ENCODE measurements around the gene OSCP1. TPM values are rescaled to one million over a fixed set of nuclear protein-coding genes. Genes with fewer than 3 reads are reported as not detected.
"Not testable (repeated sequence)": the region's sequence is repeated elsewhere in the genome, so short reads cannot be mapped to it uniquely, and the experiment has no call there.

Gene OSCP1, protein sequence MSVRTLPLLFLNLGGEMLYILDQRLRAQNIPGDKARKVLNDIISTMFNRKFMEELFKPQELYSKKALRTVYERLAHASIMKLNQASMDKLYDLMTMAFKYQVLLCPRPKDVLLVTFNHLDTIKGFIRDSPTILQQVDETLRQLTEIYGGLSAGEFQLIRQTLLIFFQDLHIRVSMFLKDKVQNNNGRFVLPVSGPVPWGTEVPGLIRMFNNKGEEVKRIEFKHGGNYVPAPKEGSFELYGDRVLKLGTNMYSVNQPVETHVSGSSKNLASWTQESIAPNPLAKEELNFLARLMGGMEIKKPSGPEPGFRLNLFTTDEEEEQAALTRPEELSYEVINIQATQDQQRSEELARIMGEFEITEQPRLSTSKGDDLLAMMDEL
- total RNA-seq, result 1 to 10 TPM; 1.2 to 1.5 TPM

DNA sequence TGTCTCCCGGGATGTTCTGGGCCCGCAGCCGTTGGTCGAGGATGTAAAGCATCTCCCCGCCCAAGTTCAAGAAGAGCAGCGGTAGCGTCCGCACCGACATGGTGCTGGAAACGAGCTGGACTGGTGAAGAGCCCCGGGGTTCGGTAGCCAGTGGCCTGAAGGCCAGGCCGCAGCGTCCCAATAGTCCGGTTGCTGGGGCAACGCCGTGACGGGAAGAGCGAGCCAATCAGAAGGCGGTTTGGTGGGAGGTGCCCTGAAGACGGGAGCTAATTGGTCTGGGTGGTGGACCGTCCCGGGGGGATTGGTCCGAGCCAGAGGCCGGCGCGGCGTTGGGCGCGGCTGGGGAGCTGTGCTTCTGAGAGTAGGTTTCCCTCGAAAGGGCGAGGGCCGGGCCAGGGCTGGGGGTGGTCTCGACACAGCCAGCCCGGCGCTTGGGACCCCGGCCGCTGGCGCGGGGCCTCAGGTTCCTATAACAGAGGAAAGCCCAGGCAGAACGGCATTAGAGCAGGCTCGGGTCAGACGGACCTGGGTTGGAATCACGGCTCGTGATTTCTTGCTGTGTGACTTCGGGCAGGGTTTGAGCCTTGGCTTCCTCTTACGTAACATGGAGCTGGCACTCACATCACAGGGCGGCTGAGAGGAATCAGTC is at the start of gene OSCP1:
TSS of gene OSCP1 (minus strand) at position 182 of the 649 bp plus-strand sequence. CDS start at position 100, 82 bp downstream.
- Mint-ChIP-seq H3K4me3 (peak within 1 kb of the TSS; percentile 82), H3K36me3 (ENCODE audit: low read depth) (peaks cover 4% of the 10 kb centered on the region), H3K27ac (peak within 1 kb of the TSS; percentile 83), H3K27me3 (no peaks in the 10 kb centered on the region), H3K4me1 (ENCODE audit: low read depth) (peaks cover 10% of the 10 kb centered on the region), H3K9me3 (no peaks in the 10 kb centered on the region)
- ATAC-seq (peak; percentile 99), DNase-seq (peak; percentile 90)
- ChIA-PET CTCF (interaction anchor here (0.7 to 1.2 kb wide), 3 partner anchors 12 to 301 kb away, joined by 3 to 7 read pairs (median 5); partner anchors contain the start of gene TRAPPC3), POLR2A (interaction anchor here (0.6 to 2.9 kb wide), 7 partner anchors 10 to 915 kb away, joined by 3 to 12 read pairs (median 4); partner anchors contain the start of genes EVA1B and MRPS15)
- intact Hi-C loops (cut with micrococcal nuclease), result no loop called here
- TF ChIP-seq, protein P1, sequence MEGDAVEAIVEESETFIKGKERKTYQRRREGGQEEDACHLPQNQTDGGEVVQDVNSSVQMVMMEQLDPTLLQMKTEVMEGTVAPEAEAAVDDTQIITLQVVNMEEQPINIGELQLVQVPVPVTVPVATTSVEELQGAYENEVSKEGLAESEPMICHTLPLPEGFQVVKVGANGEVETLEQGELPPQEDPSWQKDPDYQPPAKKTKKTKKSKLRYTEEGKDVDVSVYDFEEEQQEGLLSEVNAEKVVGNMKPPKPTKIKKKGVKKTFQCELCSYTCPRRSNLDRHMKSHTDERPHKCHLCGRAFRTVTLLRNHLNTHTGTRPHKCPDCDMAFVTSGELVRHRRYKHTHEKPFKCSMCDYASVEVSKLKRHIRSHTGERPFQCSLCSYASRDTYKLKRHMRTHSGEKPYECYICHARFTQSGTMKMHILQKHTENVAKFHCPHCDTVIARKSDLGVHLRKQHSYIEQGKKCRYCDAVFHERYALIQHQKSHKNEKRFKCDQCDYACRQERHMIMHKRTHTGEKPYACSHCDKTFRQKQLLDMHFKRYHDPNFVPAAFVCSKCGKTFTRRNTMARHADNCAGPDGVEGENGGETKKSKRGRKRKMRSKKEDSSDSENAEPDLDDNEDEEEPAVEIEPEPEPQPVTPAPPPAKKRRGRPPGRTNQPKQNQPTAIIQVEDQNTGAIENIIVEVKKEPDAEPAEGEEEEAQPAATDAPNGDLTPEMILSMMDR (IDR thresholded peaks at IDR 0.05), result no peak

DNA sequence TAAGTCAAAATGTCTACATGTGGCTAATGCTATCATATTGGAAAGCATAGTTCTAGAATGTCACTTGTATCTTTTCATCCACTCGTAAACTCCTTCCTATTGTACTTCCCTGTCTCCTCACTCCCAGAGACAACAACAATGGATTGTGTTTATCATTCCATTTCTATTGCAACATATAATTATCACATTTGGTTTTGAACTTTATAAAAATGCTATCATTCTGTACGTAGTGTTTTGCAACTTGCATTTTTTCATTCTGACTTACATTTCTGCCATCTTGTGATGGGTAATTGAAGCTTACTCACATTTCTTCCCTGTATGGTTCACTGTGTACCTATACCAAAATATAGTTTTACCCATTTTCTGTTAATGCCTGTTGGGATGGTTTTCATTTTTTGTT is 47.0 kb upstream of the OSCP1 start:
- ChIA-PET CTCF (interaction anchor here (1.5 kb wide), 1 partner anchor 18 kb away, joined by 6 read pairs; no protein-coding TSS in a partner anchor), POLR2A (no interaction called here)
- H3K4me1 Mint-ChIP-seq (ENCODE audit: low read depth), result no peaks in the 10 kb centered on the region
- no peak for DNase-seq
- TF ChIP-seq, protein P1 (IDR thresholded peaks at IDR 0.05), result no peak
- peaks cover 3% of the 10 kb centered on the region for H3K27me3 Mint-ChIP-seq
- no peaks in the 10 kb centered on the region for H3K9me3 Mint-ChIP-seq
- no peak for ATAC-seq
- H3K4me3 Mint-ChIP-seq, result no peak overlapping the region
- H3K27ac Mint-ChIP-seq, result no peak overlapping the region
- intact Hi-C loops (cut with micrococcal nuclease), result no loop called here
- no peaks in the 10 kb centered on the region for H3K36me3 Mint-ChIP-seq (ENCODE audit: low read depth)

DNA sequence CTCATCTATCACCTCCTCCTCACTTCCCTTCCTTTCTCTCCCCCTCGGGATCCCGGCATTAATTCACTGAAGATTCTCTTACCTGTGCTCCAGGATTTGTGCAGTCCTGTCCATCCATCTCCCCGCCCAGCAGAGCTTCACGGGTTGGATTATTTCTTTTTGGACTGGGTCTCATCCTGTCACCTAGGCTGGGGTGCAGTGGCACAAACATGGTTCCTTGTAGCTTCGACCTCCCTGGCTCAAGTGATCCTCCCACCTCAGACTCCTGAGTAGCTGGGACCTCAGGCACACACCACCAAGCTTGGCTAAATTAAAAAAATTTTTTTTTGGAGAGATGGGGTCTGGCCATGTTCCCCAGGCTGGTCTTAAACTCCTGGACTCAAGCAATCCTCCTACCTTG is 44.7 kb upstream of the OSCP1 start:
- POLR2A ChIA-PET, result no interaction called here
- no peak overlapping the region for H3K27ac Mint-ChIP-seq
- DNase-seq, result no peak
- H3K36me3 Mint-ChIP-seq (ENCODE audit: low read depth), result no peaks in the 10 kb centered on the region
- CTCF ChIA-PET, result no interaction called here
- ATAC-seq, result no peak
- H3K4me3 Mint-ChIP-seq, result no peak overlapping the region
- H3K27me3 Mint-ChIP-seq, result peaks cover 2% of the 10 kb centered on the region
- H3K4me1 Mint-ChIP-seq (ENCODE audit: low read depth), result no peaks in the 10 kb centered on the region
- no peaks in the 10 kb centered on the region for H3K9me3 Mint-ChIP-seq
- intact Hi-C loops (cut with micrococcal nuclease), result no loop called here
- TF ChIP-seq, protein P1 (IDR thresholded peaks at IDR 0.05), result no peak

DNA sequence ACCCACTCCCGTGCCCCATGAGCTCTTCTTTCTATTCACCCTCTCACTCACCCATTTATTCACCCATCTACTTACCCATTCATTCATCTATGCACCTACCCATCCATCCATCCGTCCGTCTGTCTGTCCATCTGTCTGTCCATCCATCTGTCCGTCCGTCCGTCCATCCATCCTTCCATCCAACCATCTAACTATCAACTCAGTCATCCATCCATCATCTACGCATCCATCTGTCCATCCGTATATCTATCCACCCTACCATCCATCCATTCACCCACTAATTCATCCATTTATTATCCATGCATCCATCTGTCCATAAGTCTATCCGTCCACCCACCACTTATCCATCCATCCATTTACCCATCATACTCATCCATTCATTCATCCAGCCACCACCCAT is 43.3 kb upstream of the OSCP1 start:
- no peak for ATAC-seq
- TF ChIP-seq, protein P1 (IDR thresholded peaks at IDR 0.05), result no peak
- H3K27me3 Mint-ChIP-seq, result peaks cover 2% of the 10 kb centered on the region
- no peaks in the 10 kb centered on the region for H3K36me3 Mint-ChIP-seq (ENCODE audit: low read depth)
- H3K27ac Mint-ChIP-seq, result no peak overlapping the region
- no peak for DNase-seq
- ChIA-PET POLR2A (no interaction called here), CTCF (no interaction called here)
- no peak overlapping the region for H3K4me3 Mint-ChIP-seq
- intact Hi-C loops (cut with micrococcal nuclease), result no loop called here
- H3K9me3 Mint-ChIP-seq, result no peaks in the 10 kb centered on the region
- H3K4me1 Mint-ChIP-seq (ENCODE audit: low read depth), result no peaks in the 10 kb centered on the region

DNA sequence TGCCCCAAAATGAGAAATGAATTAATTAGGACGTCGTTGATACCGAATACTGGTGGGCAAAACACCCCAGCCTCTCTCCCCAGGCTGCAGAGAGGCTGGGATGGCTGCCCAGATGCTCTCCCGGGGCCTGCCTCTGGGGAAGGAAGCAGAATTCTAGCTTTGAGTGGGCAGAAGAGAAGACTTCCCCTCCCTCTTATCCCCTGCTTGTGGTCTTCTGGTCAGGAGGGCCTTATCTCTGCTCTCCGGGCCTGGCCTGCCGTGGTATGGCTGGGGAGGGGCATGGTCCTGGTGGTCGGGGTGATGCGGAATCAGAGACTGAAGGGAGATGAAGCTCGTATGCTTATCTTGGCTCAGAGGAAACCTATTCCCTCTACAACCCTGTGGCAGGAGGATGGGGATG is 42.2 kb upstream of the OSCP1 start:
- Mint-ChIP-seq H3K9me3 (no peaks in the 10 kb centered on the region), H3K36me3 (ENCODE audit: low read depth) (no peaks in the 10 kb centered on the region), H3K4me3 (no peak overlapping the region), H3K27me3 (peaks cover 2% of the 10 kb centered on the region), H3K27ac (no peak overlapping the region), H3K4me1 (ENCODE audit: low read depth) (no peaks in the 10 kb centered on the region)
- ChIA-PET CTCF (interaction anchor here (1.0 kb wide), 1 partner anchor 23 kb away, joined by 4 read pairs; no protein-coding TSS in a partner anchor), POLR2A (no interaction called here)
- no peak for ATAC-seq
- DNase-seq, result no peak
- TF ChIP-seq, protein P1 (IDR thresholded peaks at IDR 0.05), result no peak
- intact Hi-C loops (cut with micrococcal nuclease), result no loop called here

DNA sequence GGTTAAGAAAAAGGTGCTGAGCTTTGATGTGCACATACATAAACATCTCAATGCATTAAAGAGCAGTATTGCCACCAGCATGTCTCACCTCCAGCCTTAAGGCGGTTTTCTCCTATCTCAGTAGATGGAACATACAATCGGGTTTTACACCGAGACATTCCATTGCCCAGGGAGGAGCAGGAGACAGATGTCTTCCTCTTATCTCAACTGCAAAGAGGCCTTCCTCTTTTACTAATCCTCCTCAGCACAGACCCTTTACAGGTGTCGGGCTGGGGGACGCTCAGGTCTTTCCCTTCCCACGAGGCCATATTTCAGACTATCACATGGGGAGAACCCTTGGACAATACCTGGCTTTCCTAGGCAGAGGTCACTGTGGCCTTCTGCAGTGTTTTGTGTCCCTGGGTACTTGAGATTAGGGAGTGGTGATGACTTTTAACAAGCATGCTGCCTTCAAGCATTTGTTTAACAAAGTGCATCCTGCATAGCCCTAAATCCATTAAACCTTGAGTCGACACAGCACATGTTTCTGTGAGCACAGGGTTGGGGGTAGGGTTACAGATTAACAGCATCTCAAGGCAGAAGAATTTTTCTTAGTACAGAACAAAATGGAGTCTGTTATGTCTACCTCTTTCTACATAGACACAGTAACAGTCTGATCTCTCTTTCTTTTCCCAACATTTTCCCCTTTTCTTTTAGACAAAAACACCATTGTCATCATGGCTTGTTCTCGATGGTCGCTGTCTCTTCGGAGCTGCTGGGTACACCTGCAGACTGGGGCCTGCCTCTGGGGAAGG is 39.2 kb upstream of the OSCP1 start:
- H3K4me1 Mint-ChIP-seq (ENCODE audit: low read depth); H3K4me3 Mint-ChIP-seq; CTCF ChIA-PET; H3K36me3 Mint-ChIP-seq (ENCODE audit: low read depth); ATAC-seq; H3K27me3 Mint-ChIP-seq; POLR2A ChIA-PET; H3K9me3 Mint-ChIP-seq; intact Hi-C loops (cut with micrococcal nuclease); H3K27ac Mint-ChIP-seq; DNase-seq: not testable (repeated sequence)

All from activated CD8-positive, alpha-beta T cell treated with anti-CD3 and anti-CD28 coated beads for 36 hours (primary cell).